GM12875 (cell line): ENCODE results near the gene ZSCAN5A.

ENCODE experiments used
- H3K4me3 ChIP-seq: one replicate; pipeline ENCODE4 v1.5.1; 2011; ENCODE audit warnings: low read depth, low read length, control low read depth
- TF ChIP-seq, protein P1 (sequence below): IDR thresholded peaks from 2 replicates; pipeline ENCODE4 v1.5.1; 2011; ENCODE audit warnings: low read depth, mild to moderate bottlenecking, control low read depth, inconsistent platforms, low read length, moderate library complexity, borderline replicate concordance; ENCODE audit not compliant: insufficient read depth

ZSCAN5A gene

DNA sequence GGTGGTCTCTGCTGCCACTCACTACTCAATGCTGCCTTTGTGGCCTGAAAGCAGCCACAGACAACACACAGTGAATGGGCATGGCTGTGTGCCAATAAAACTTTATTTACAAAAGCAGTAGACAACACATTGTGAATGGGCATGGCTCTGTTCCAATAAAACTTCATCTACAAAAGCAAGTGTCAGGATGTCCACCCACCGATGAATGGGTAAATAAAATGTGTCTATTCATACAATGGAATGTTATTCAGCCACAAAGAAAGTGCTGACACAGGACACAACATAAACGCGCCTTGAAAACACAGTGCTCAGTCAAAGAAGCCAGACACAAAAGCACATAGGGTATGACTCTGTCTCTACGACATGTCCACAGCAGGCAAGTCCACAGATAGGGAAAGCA, 20.1 kb downstream of the ZSCAN5A start:
- TF ChIP-seq, protein P1, sequence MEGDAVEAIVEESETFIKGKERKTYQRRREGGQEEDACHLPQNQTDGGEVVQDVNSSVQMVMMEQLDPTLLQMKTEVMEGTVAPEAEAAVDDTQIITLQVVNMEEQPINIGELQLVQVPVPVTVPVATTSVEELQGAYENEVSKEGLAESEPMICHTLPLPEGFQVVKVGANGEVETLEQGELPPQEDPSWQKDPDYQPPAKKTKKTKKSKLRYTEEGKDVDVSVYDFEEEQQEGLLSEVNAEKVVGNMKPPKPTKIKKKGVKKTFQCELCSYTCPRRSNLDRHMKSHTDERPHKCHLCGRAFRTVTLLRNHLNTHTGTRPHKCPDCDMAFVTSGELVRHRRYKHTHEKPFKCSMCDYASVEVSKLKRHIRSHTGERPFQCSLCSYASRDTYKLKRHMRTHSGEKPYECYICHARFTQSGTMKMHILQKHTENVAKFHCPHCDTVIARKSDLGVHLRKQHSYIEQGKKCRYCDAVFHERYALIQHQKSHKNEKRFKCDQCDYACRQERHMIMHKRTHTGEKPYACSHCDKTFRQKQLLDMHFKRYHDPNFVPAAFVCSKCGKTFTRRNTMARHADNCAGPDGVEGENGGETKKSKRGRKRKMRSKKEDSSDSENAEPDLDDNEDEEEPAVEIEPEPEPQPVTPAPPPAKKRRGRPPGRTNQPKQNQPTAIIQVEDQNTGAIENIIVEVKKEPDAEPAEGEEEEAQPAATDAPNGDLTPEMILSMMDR = no peak
- no peak overlapping the region for H3K4me3 ChIP-seq

DNA sequence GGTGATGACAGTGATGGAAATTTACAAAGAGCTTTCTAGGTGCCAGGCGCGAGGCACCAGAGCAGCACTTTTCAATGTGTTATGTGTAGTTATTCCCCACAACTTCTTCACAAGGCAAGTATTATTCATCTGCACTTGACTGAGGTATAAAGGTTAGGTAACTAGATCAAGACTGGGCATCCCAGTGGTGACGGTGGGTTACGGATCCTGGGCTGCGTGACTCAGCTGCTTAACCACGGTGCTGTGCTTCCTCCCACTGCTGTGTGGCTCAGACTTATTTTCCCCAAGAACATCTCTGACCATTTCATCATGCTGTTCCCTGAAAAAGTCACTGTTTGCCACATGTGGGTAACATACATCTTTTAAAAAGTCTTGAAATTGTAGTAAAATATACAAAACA, 22.8 kb downstream of the ZSCAN5A start:
- no peak overlapping the region for H3K4me3 ChIP-seq
- TF ChIP-seq, protein P1 = no peak

DNA sequence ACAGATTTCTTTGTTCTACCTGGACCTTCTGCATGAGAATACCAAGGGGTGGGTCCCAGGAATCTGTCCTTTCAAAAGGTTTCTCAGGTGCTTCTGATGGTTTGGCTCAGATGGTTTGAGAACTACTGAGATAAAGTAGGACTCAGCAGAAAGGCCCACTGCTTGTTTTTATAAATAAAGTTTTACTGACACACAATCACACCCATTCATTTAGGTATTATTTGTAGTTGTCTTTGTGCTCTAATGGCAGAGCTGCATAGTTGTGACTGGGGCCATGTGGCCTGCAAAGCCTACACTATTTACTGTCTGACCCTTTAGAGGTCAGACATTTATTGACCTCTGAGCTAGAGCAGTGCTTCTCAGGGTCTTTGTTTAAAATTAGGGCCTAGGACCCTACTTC, 24.5 kb downstream of the ZSCAN5A start:
- TF ChIP-seq, protein P1 = no peak
- H3K4me3 ChIP-seq = no peak overlapping the region

DNA sequence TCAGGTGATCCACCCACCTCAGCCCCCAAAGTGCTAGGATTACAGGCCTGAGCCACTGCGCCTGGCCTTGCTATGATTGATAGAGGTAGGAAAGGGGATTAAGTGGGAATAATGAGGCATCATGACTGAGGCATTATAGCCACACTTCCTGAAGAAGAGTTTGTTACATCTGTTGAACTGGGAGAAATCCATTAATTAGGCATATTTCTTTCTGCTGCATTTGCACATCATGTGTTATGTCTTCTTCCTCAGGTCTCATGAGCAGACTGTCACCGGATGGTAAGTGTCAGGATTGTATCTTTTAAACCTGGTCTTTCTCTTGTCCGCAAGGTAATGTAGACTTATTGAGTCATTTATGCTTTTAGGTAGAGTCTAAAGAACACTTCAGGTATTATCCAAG, 29.9 kb downstream of the ZSCAN5A start:
- TF ChIP-seq, protein P1 = no peak
- H3K4me3 ChIP-seq = no peak overlapping the region

DNA sequence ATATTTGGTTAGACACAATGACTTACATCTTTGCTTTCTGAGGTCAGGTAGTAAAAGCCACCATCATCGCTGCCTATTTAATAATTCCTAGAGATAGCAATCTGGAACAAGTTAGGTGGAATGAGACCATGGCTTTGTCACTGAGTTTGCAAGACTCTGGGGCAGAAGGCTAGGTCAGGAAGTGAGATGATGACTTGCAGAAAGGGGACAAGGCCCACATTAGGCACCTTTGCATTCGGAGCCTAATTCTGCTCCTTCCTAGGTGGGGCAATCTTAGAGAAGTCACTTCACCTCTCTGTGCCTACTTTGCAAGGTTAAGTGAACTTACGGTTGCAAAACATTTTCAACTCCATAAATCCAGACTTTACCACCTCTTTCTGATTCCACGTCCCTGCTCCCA, 31.8 kb downstream of the ZSCAN5A start:
- TF ChIP-seq, protein P1 = no peak
- no peak overlapping the region for H3K4me3 ChIP-seq

DNA sequence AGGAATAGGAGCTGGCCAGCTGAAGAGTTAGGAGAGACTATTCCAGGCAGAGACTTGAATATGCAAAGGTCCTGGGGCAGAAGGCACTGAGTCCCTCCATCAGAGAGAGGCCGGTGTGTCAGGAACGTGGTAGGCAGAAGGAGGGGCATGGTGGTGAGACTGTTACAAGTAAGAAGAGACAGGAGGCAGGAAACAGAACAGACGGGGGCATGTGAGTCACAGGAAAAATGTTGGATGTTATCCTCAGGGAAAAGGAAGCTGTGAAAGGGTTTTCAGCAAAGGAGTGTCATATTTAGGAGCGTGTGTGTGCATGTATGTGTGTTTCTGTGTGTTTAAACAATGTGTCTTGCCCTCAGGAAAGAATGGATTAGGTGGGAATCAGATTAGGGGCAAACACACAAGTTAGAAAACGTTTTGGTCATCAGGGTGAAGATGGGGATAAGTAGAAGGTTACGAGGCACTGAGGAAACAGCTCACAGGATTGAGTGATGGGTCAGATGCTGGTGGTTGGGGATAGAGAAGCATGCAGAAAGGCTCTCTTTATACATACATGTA, 41.0 kb downstream of the ZSCAN5A start:
- no peak overlapping the region for H3K4me3 ChIP-seq
- TF ChIP-seq, protein P1 = no peak

DNA sequence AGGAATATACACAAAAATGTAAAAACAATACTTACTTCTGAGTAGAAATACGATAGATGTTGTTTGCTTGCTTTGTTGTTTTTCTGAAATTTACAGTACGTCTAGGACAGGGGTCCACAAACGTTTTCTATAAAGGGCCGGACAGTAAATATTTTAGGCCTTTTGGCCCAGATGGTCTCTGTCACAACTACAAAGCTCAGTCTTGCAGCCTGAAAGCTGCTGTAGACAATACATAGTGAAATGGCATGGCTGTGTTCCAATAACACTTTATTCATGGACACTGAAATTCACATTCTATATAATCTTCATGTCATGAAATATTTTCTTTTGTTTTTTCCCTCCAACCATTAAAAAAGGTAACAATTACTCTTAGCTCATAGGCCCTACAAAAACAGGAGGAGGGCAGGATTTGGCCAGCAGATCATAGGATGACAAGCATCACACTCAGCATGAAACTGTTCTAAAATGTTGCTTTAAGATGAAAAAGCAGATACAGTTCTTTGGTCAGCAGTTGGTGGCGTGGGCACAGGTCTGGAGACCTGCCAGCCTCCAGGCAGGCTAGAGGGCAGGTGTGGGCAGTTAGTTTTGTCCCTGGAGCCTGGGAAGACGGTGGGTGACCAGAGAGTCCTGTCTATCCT, 42.4 kb downstream of the ZSCAN5A start, which contains the start of gene EDDM13:
TSS of gene EDDM13 (plus strand) at position 588 of the 638 bp plus-strand sequence. CDS start 87 bp downstream, outside the sequence.
- TF ChIP-seq, protein P1 = no peak
- no peak within 1 kb of the TSS for H3K4me3 ChIP-seq
